KBM-7 (cell line): Measurements from ENCODE around the gene CKAP5.
"Not testable (repeated sequence)": the region's sequence is repeated elsewhere in the genome, so short reads cannot be mapped to it uniquely, and the experiment has no call there.

Experiments
- DNase-seq: peaks from one replicate; pipeline ENCODE4 v3.0.0-alpha.2; 2015
- in situ Hi-C: fragments of 300-500 bp; cut with MboI; formaldehyde crosslinking; loops from 2 replicates; pipeline ENCODE4 v1.14.3; 2020; ENCODE audit warnings: low sequenced_read_pairs, low pct_unique_long_range_greater_than_20kb, mixed read lengths

The CKAP5 gene

DNA sequence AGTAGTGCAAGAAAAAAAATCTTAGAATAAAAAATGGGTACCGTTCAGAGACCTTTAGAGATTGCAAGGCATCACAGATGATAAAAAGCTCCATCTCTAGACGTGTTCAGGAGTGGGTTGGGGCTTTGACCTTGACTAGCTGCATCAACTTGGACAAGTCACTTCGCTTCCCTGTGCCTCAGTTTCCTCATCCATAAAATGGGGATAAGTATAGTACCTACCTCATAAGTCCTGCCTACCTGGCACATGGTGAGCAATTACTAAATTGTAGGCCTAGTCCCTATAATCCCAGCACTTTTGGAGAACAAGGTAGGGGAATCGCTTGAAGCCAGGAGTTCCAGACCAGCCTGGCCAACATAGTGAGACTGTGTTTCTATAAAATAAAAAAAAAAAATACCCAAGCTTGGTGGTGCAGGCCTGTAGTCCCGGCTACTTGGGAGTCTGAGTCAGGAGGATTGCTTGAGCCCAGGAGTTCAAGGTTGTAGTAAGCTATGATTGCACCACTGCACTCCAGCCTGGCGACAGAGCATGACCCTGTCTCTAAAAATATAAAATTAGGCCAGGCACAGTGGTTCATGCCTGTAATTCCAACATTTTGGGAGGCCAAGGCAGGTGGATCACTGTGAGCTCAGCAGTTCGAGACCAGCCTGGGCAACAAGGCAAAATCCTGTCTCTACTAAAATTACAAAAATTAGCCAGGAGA lies 133.1 kb downstream of the CKAP5 start:
- DNase-seq = no peak
- in situ Hi-C loops = no loop called here

DNA sequence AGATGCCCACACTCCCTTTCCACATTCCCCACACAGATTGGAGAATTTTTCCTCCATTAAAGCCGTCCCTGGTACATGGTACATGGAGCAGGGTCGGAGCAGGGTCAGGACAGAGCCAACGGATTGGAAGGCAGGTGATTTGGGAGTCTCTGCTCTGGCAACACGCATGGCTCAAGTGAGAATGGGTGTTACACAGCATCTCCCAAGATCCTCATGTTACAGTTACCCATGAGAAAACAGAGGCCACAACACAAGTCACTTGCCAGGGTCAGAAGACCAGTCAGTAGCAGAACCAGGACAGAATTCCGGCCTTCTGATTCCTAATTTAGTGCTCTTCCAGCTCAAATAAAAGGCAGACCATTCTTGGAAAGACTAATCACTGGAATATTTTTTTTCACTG lies 134.8 kb downstream of the CKAP5 start:
- in situ Hi-C loops = no loop called here
- no peak for DNase-seq

DNA sequence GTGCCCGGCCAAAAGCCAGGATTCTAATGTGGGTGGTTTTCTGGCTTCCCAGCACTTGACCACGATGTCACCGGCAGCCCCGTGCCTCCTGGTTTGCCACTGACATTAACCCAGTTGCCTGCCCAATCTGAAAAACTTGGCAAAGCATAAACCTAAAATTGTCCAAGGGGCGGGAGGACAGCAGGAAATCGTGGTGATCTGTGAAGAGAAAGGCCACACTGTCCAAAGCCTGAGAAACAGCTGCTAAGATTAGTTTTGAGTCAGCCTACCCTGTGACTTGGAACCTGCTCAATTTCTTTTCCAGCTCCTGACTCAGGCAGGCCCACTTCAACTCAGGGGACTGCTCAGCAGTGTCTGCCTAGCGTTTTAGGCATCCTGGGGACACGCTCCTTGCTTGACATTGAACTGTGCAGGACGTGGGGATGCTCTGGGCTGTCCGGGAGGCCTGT lies 135.2 kb downstream of the CKAP5 start:
- in situ Hi-C loops = no loop called here
- DNase-seq = no peak

DNA sequence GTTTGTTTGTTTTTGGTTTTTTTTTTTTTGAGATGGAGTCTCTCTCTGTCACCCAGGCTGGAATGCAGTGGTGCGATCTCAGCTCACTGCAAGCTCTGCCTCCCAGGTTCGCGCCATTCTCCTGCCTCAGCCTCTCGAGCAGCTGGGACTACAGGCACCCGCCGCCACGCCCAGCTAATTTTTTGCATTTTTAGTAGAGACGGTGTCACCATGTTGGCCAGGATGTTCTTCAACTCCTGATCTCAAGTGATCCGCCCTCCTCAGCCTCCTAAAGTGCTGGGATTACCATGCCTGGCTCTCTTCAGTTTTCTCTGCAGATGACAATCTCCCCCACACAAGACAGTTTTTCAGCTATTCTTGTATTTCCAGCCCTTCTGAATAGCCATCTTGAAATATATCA lies 136.7 kb downstream of the CKAP5 start:
- DNase-seq, in situ Hi-C loops: not testable (repeated sequence)

DNA sequence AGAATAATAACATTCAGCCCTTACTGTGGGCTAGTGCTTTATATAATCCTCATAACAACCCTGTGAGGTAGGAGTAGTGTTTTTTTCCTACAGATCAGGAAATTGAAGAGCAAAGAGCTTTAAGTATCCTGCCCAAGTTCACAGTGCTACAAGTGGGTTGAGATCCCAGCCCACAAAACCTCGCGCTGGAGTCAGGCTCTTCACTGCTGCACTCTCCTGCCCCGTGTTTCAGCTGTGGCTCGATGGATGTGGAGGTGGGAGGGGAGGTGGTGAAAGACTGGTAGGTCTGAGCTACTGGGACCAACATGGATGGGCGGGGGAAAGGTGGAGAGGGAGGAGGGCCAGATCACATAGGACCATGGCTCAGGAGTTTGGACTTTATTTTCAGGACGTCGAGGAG lies 139.2 kb downstream of the CKAP5 start:
- in situ Hi-C loops = no loop called here
- DNase-seq = no peak

DNA sequence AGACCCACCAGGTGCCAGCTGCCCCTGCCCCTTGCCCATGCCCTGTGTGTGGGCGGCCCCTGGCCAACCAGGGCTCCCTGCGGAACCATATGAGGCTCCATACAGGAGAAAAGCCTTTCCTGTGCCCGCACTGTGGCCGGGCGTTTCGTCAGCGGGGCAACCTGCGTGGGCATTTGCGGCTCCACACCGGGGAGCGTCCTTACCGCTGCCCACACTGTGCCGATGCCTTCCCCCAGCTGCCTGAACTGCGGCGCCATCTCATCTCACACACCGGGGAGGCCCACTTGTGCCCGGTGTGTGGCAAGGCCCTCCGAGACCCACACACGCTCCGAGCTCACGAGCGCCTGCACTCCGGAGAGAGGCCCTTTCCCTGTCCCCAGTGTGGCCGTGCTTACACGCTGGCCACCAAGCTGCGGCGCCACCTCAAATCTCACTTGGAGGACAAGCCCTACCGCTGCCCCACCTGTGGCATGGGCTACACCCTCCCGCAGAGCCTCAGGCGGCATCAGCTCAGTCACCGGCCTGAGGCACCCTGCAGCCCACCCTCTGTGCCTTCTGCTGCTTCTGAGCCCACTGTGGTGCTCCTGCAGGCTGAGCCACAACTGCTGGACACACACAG lies 140.9 kb downstream of the CKAP5 start:
- DNase-seq = no peak

DNA sequence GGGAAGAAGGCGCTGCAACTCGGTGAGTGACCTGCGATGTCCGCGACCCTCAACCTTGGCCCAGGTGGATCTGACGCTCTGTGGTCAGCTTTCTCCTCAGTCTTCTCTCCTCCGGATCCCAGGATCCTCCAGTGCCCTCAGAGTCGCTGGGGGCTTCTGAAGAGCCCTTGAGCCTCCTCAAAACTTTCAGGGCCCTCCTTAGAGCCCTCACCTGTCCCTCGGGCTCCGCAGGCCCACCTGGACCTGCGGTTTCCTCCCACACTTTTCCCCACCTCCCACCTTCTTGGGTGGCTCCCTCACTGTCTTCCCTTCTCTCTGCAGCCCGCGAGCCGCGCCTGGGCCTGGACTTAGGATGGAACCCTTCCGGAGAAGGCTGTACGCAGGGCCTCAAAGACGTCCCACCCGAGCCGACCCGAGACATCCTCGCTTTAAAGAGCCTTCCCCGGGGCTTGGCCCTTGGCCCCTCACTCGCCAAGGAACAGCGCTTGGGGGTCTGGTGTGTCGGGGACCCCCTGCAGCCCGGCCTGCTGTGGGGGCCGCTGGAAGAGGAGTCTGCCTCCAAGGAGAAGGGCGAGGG lies 144.9 kb downstream of the CKAP5 start:
- in situ Hi-C loops = no loop called here
- no peak for DNase-seq

More for the DNA sequence above, 140.9 kb downstream of the CKAP5 start:
- in situ Hi-C loops = no loop called here

DNA sequence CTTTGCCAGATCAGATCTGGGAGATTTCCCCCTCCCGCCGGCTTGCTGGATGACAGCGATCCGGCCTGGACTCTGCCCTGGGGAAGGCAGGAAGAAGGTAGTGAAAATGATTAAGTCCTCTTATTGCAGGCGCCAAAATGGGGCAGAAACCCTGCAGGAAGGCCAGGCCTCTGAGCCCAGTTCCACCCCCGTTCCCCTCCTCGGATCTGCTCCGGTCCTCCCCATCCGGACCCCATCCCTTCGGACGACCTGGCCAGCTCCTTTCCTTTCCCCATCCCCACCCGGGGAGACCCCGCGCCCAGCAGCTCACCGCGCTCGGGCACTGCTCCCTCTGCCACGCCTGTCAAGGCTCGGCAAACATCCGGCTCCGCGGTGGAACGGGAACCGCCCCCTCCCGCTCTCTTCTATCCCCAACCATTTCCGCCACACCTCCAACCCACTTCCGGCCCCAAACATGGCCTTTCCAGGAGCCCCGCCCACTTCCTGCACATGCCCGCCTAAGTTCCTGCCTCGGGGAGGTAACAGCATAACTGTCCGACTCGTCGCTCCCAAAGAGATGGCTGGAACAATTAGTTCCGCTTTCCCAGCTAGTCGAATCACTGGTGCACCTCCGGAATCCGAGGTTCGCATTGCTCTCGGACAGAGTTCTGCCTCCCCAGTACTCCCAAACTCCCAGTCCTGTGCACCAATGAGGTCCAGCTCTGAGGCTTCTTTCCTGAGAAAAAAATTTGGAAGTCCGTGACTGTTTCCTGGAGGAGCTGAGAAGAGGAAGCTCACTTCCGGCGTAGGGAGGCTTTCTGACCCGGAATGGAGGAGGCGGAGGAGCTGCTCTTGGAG lies 145.6 kb downstream of the CKAP5 start, which contains the start of the genes ARHGAP1 and ZNF408:
Gene ARHGAP1, minus strand, starts transcription at position 379 of the 837 bp plus-strand sequence. CDS start 4,512 bp downstream, outside the sequence.
Gene ZNF408, plus strand, starts transcription at position 791 of the 837 bp plus-strand sequence. Its CDS starts 17 bp downstream, at position 808.
- peak; percentile 98 for DNase-seq
- in situ Hi-C loops = no loop called here

DNA sequence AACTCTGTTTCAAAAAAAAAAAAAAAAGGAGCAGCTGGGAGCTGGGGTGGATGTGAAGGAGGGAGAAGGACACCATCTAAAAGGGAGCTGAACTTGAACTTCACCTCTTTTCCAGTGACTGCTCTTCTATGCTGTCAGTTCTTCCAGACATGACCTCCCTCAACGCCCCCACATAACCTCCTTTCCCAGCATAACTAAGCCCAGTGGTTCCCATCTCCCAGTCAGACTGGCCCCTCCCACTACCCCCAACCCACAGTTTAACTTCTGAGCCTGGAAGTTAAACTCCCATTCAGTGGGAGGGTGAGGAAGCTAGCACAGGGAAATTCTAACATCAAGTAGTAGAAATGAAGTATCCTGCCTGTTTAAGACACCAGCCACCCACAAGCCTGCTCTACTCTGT lies 147.5 kb downstream of the CKAP5 start:
- in situ Hi-C loops = loop anchor here (25.0 kb wide), 1 partner anchor 464 kb away; no protein-coding TSS in a partner anchor
- no peak for DNase-seq

DNA sequence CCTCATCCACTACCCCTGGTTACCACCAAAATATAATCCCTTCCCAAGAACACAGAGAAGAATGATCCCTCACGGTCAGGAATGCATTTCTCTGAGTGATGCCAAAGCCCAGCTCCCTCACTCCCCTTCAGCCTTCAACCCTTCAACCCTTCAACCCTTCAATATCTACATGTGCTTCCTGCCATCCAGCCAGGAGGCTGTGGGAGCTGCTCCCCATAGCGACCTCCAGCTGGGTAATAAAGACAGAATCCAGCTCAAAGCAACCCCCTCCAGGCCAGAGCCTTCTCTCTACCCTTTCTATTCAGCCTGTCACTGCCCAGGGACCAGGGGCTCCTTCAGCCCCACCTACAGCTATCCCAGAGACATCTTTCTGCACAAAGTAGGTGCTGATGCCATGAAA lies 148.4 kb downstream of the CKAP5 start:
- in situ Hi-C loops = loop anchor here (25.0 kb wide), 1 partner anchor 465 kb away; no protein-coding TSS in a partner anchor
- DNase-seq = no peak

DNA sequence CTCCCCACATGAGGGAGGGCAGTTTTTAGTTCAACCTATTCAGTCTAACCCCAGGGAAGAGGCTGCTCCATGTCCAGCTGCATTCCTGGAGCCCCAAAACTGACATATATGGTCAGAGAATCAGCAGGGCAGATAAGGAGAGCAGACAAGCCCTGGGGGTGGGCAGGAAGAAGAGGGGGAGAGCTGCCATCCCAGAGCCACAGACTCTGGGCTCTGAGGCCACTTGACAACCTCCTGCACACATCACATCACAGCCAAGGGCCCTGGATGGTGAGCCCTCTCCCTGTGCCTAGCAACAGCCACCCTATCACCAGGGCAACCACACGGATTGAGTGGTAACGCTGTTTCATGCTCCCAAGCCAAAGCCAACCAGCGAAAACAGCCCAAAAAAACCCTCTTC lies 148.8 kb downstream of the CKAP5 start:
- in situ Hi-C loops = loop anchor here (25.0 kb wide), 1 partner anchor 465 kb away; no protein-coding TSS in a partner anchor
- no peak for DNase-seq

DNA sequence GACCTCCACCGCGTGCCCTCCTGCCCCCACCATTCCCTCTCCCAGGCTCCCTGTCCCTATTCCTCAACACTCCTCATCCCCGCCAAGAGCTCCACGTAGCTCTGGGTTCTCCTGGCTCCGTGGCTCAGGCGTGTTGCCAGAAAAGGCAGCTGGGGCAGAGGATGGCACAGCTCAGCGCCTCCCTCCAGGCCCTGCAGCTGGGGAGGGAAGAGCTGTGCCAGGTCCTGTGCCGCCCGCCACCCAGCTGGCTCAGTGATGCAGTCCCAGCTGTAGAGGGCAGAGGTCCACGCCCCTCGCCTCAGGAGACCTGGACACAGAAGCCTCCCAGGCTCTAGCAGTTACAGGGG lies 149.9 kb downstream of the CKAP5 start:
- in situ Hi-C loops = loop anchor here (25.0 kb wide), 1 partner anchor 466 kb away; no protein-coding TSS in a partner anchor

DNA sequence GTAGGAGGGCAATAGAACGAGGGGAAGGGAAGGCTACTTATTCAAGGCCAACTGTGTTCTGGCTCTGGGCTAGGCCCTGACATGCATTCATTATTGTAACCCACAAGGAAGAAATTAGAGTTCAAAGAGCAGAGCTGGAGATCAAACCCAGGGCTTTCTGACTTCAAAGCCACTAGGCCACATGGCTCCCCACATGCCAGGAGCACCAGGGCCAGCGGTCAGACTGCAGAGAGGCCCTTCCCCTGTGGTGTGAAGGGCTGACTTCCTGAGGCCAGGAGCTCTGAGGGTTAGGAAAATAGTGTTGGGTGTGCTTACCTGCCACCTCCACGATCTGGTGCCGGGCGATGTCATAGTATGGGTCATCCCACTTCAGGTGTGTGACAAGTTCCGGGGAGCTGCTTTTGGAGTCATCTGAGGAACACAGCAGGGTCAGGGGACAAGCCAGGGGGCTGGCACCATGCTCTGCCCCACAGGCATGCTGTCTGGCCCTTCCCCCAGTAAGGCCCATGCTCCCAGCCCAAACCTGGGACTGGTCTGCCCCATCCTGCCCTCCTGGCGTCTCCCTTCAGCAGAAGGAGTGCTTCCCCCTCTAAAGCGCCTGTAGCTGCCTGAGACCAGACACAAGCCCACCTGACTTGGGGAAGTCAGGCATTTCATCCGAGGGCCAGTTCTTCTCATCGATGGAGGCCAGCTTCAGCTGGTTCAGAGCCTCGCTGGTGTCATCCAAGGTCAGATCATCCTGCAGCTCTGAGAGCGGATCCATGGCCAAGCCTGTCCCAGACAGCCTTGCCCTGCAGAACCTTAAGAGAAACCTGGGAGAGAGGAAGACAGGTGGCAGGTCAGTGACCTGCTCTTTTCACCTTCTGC lies 150.5 kb downstream of the CKAP5 start:
- in situ Hi-C loops = loop anchor here (25.0 kb wide), 1 partner anchor 467 kb away; no protein-coding TSS in a partner anchor
- no peak for DNase-seq

More for the DNA sequence above, 149.9 kb downstream of the CKAP5 start:
- DNase-seq = no peak

DNA sequence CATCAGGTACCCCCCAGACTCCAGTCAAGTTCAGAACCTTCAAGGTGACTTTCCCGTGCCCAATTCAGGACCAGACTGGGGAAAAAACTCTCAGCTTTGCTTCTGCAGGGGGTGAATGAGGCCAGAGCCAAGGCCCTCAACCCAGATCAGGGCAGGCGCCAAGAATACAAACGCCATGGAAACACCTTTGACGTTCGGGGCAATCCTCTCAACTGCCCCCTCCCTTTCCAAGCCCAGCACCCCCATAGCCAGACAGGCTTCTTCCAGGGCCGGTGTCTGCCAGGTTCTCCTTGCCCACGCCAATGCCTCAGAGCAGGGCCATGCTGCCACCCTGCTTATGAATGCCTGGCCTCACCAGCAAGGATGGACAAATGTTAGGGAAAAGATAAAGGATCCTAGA lies 151.5 kb downstream of the CKAP5 start:
- in situ Hi-C loops = loop anchor here (25.0 kb wide), 1 partner anchor 468 kb away; no protein-coding TSS in a partner anchor
- DNase-seq = no peak

DNA sequence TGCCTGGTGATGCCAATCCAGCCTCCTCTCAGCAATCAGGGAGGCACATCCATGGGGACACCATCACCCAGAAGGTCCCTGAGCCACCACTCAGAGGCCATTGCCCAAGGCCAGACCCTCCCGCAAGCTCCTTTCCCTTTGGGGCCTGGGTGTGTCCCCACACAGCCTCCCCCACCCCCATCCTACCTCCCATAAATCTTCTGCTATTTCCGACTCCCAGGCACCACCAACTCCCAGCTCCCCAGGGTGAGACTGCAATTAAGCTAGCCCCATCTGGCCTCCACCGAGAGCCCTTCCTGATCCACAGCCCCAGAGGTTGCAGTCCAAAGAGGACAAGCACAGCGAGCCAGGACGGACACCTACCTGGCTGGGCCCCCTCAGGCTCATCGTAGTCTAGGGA lies 152.0 kb downstream of the CKAP5 start:
- no peak for DNase-seq
- in situ Hi-C loops = loop anchor here (25.0 kb wide), 1 partner anchor 468 kb away; no protein-coding TSS in a partner anchor

DNA sequence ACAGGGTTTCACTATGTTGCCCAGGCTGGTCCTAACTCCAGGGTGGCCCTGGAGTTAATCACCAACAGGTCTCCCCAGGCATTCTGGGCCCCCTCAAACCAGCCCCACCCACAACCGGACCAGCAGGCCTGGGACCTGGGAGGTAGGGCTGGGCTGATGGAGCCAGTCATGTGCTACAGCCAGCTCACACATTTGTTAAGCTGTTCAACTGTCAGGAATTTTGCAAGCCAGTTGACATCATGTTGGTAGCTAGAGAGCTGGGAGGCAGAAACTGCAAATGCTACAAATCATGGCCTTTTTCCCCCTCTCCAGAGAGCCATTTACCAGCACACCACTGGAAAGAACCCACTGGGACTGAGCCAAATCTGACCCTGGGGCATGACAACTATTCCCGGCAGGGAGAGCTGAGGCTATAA lies 152.5 kb downstream of the CKAP5 start:
- no peak for DNase-seq
- in situ Hi-C loops = loop anchor here (25.0 kb wide), 1 partner anchor 469 kb away; no protein-coding TSS in a partner anchor
